HG03045 (cell line): ENCODE data around the gene ZSWIM8.
"Not testable (repeated sequence)": the region's sequence is repeated elsewhere in the genome, so short reads cannot be mapped to it uniquely, and the experiment has no call there.

ENCODE experiments used
- ATAC-seq: cut with Tn5 transposase; IDR thresholded peaks from one replicate; pipeline ENCODE4 v1.9.1; 2021; ENCODE audit warnings: mild to moderate bottlenecking, moderate library complexity; ENCODE audit not compliant: unreplicated experiment

The ZSWIM8 gene

GRCh38 chr10:73772281-73773151 is 12.9 kb upstream of the ZSWIM8 start:
- peak; percentile 66 for ATAC-seq

- ATAC-seq, result no peak
These were observed 12.1 kb upstream of the ZSWIM8 start for GRCh38 chr10:73773152-73773879.

- ATAC-seq, result no peak
These were observed 10.8 kb upstream of the ZSWIM8 start for GRCh38 chr10:73774637-73775036.

DNA sequence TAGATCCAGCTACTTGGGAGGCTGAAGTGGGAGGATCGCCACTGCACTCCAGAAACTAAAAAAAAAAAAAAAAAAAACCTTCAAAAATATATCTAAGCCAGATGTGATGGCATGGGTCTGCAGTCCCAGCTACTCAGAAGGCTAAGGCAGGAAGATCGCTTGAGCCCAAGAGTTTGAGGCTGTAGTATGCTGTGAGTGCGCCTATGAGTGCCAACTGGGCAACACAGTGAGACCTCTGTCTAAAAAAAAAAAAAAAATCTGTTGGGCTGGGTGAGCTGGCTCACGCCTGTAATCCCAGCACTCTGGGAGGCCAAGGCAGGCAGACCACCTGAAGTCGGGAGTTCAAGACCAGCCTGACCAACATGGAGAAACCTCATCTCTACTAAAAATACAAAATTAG is 6.4 kb upstream of the ZSWIM8 start:
- ATAC-seq, result no peak

GRCh38 chr10:73779539-73780197 is 5.7 kb upstream of the ZSWIM8 start:
- ATAC-seq, result no peak

- ATAC-seq, result no peak
These were observed 5.1 kb upstream of the ZSWIM8 start for GRCh38 chr10:73780301-73780700.

GRCh38 chr10:73780966-73781365 is 4.4 kb upstream of the ZSWIM8 start:
- ATAC-seq, result no peak

DNA sequence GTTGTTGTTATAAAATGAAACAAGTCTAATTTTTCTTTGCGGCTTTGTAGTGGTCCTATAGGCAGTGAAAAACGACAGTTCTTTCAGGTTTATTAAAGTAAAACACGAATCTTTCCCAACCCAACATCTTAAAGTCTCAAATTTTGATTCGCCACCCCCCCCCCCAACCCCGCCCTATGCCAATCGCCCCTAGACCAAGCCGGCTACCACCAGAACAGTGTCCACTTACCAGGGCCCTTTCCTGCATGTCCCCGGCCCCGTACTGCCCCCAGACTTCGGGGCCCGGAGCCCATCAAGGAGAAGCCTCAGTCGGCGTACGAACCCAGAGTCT is 3.9 kb upstream of the ZSWIM8 start:
- no peak for ATAC-seq

DNA sequence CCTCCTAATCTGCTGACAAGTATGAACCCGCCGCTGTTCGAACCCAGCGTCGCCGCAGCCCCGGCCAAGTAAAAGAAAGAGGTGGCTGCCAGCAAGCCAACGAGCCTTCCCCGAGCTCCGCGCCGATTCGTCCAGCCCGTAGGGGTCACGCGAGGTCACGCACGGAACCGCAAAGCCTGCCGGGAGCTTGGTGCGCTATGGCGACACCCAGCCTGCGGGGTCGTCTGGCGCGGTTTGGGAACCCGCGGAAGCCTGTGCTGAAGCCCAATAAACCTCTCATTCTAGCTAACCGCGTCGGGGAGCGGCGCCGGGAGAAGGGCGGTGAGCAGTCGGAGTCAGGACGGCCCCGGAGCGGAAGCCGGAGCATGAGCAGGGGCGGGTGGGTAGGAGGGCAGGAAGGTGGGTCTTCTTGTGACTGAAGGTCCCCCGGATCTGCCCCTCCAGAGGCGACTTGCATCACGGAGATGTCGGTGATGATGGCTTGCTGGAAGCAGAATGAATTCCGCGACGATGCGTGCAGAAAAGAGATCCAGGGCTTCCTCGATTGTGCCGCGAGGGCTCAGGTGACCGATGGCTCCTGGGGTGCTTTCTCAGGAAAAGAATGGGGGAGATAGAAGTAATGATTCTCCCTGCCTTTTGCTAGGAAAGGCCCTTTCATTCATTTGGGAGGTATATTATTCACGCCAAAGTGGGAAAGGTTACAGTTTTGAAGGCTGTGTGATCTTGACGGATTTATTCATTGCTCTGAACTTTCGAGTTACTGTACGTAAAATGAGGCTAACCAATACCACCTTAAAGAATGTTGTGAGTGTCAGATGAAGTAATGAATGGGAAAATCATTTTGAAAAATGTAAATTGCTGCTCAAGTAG is 3.3 kb upstream of the ZSWIM8 start, which contains the start of gene CHCHD1:
Gene CHCHD1 (plus strand): TSS at position 170 of the 870 bp plus-strand sequence. CDS start 28 bp downstream, at position 198.
- ATAC-seq, result peak; percentile 51

DNA sequence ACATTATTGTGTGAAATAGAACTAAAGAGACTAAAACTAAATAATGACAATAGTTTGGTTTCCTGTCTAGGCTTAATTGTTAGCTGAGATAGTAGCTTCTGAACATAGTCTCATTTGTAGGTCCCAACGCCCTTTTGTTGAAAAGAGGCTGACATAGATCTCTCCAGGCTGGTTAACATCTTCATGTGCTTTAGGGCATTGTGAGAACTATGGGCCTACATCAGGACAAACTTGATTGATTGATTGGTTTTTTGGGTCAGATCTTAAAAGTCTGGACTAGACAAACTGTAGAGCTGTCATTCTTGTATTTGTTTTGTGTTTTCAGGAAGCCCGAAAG is 2.7 kb upstream of the ZSWIM8 start:
- ATAC-seq, result no peak

GRCh38 chr10:73785721-73786511 is 510 bp downstream of the ZSWIM8 start:
- peak; percentile 30 for ATAC-seq

- ATAC-seq, result no peak
These were observed 1.1 kb downstream of the ZSWIM8 start for GRCh38 chr10:73786512-73786885.

DNA sequence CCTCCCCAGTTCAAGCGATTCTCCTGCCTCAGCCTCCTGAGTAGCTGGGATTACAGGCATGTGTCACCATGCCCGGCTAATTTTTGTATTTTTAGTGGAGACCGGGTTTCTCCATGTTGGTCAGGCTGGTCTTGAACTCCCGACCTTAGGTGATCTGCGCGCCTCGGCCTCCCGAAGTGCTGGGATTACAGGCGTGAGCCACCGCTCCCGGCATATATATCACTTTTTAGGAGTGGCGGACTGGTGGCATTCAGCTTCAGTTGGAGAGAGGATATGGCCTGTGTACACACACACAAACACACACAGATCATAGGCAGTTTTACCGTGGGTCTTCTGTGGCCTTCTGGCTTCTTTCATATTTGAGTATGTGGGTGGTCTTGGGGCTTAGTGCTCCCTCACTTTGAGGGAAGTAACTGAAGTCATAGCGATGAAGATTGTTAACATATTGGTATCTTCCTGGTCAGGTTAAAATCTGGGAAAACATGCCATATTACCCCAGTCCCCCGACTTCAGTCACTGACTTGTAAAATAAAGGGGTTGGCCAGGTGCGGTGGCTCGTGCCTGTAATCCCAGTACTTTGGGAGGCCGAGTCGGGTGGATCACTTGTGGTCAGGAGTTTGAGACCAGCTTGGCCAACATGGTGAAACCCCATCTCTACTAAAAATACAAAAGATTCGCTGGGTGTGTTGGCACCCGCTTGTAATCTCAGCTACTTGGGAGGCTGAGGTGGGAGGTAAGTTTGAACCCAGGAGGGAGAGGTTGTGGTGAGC is 1.8 kb downstream of the ZSWIM8 start:
- not testable (repeated sequence) for ATAC-seq

DNA sequence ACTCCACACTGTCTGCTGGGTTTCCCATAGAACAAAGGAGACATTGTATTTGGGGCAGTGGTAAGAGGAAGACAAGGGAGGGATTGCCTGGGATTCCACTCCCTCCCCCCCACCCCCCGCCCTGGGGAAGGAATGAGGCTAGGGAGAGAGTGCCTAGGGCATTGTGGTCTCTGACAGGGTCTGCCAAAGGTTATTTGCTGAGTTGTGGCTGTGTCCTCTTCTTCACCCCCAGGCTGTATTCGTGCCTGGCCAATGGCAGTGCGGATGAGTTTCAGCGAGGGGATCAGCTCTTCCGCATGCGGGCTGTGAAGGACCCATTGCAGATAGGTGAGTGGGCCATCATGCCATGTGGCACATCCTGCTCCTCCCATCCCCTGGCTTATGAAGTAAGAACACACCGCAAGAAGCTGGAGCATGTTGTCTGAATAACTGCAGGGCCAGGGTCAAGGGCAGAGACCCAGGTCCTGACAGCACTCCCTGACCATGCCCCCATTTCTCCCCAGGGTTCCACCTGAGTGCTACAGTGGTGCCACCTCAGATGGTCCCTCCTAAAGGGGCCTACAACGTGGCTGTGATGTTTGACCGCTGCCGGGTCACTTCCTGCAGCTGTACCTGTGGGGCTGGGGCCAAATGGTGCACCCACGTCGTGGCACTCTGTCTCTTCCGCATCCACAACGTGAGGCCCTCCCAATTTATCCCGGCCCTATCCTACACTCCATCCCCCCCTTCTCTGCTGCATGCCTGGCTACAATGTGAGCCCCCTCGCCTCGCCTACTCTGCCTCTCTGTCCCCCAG is 3.7 kb downstream of the ZSWIM8 start:
- no peak for ATAC-seq

DNA sequence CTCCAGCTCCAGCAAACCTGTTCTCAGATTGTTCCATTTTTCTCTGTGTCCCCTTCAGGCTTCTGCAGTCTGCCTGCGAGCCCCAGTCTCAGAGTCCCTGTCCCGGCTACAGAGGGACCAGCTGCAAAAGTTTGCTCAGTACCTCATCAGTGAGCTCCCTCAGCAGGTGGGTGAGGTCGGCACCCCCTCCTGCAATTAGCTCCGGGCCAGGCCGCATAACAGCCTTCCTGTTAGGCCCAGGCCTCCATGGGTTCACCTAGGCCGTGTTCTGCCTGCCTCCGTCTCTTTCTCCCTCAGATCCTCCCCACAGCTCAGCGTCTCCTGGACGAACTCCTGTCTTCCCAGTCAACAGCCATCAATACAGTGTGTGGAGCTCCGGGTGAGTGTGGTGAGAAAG is 4.3 kb downstream of the ZSWIM8 start:
- ATAC-seq, result no peak

GRCh38 chr10:73790886-73791625 is 5.7 kb downstream of the ZSWIM8 start:
- ATAC-seq, result no peak

DNA sequence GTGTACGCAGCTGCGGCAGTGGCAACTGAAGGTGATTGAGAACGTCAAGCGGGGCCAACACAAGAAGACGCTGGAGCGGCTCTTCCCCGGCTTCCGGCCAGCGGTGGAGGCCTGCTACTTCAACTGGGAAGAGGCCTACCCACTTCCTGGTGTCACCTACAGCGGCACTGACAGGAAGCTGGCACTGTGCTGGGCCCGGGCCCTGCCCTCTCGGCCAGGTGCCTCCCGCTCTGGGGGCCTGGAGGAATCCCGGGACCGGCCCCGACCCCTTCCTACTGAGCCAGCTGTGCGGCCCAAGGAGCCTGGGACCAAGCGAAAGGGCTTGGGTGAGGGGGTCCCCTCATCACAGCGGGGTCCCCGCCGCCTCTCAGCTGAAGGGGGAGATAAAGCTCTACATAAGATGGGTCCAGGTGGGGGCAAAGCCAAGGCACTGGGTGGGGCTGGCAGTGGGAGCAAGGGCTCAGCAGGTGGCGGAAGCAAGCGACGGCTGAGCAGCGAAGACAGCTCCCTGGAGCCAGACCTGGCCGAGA is 6.5 kb downstream of the ZSWIM8 start:
- no peak for ATAC-seq

DNA sequence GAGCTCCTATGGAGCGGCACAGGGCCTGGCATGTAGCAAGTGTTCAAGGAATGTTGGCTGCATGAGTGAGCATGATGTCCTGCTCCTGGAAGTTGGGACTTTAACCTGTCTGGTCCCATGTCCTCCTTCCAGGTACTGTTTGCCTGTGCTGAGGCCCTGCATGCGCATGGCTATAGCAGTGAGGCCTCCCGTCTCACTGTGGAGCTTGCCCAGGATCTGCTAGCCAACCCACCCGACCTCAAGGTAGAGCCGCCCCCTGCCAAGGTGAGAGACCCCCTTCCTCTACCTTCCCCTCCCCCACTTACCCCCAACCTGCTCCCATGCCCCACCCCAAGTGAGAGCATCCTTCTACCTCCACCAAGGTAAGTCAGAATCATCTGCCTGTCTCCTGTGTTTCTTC is 8.1 kb downstream of the ZSWIM8 start:
- no peak for ATAC-seq
